SU-DHL-6 (cell line): ENCODE measurements around the gene RTP2.

Experiments
- CTCF ChIP-seq: fragments of 200-600 bp; sonication (generic); IDR thresholded peaks from one replicate; pipeline ENCODE4 v1.5.1; 2017; ENCODE audit warnings: antibody characterized with exemption, mild to moderate bottlenecking, low read length, moderate library complexity; ENCODE audit not compliant: insufficient read depth, poor library complexity, severe bottlenecking
- EZH2phosphoT487 ChIP-seq: fragments of 200-600 bp; sonication (generic), shearing (Covaris generic); conservative IDR thresholded peaks from 2 replicates; pipeline ENCODE4 v1.6.1; 2018; ENCODE audit warnings: mild to moderate bottlenecking, antibody characterized with exemption, low read length, moderate library complexity, mixed read lengths

- TF ChIP-seq CTCF (no peak), EZH2phosphoT487 (no peak)
Measured at GRCh38 chr3:187669675-187670504, 32.5 kb downstream of the RTP2 start, which contains the start of gene SST.
